Measurements from ENCODE around the gene CST8. TPM values are rescaled to one million over a fixed set of nuclear protein-coding genes. Genes with fewer than 3 reads are reported as not detected.

The CST8 gene
- polyA plus RNA-seq, 2 of the 4 experiments (the other 2 are of a cell fraction), result not detected

DNA sequence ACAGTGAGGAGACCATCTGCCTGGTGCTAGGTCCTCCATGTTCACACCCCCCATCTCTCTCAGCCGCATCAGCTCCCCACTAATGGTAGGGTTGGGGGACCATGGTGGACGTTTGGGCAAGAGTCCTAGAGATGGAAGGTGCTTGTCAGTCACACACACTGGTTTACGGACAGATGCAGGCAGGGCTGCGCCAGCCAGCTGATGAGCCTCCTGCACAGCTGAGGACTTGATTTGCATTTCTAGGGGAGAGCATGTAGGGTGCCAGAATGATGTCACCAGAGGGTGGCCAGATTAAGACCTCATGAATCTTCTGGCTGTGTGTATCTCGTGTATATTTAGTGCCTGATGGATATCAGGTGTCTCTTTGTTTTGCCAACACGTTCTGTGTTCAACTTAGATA lies 28.6 kb downstream of the CST8 start:
- DNase-seq (ENCODE audit: low read depth in 1 of 2, low spot score in 1 of 2) (no peak), ATAC-seq (no peak), FAIRE-seq (no peak)
- Histone ChIP-seq H3K4me1 (peaks cover 9% of the 10 kb centered on the region; the same call in 1 of the 3 replicates), H3K27ac (no peak overlapping the region), H3K9me3 (no peaks in the 10 kb centered on the region), H3K4me2 (no peak overlapping the region), H3K4me3 (no peak overlapping the region)
- ChIA-PET CTCF (interaction anchor here (1.2 to 1.5 kb wide), 2 partner anchors 12 to 33 kb away, joined by 3 read pairs; no protein-coding TSS in a partner anchor), POLR2A (no interaction called here)
- 49% methylated on average over 6 of the region's 6 CpGs for WGBS (ENCODE audit: missing lambda C conversion rate)
- TF ChIP-seq RFX5 (IDR thresholded peaks at IDR 0.05), result no peak
- TF ChIP-seq ZC3H11A (IDR thresholded peaks at IDR 0.05), result no peak
- TF ChIP-seq, protein P1, sequence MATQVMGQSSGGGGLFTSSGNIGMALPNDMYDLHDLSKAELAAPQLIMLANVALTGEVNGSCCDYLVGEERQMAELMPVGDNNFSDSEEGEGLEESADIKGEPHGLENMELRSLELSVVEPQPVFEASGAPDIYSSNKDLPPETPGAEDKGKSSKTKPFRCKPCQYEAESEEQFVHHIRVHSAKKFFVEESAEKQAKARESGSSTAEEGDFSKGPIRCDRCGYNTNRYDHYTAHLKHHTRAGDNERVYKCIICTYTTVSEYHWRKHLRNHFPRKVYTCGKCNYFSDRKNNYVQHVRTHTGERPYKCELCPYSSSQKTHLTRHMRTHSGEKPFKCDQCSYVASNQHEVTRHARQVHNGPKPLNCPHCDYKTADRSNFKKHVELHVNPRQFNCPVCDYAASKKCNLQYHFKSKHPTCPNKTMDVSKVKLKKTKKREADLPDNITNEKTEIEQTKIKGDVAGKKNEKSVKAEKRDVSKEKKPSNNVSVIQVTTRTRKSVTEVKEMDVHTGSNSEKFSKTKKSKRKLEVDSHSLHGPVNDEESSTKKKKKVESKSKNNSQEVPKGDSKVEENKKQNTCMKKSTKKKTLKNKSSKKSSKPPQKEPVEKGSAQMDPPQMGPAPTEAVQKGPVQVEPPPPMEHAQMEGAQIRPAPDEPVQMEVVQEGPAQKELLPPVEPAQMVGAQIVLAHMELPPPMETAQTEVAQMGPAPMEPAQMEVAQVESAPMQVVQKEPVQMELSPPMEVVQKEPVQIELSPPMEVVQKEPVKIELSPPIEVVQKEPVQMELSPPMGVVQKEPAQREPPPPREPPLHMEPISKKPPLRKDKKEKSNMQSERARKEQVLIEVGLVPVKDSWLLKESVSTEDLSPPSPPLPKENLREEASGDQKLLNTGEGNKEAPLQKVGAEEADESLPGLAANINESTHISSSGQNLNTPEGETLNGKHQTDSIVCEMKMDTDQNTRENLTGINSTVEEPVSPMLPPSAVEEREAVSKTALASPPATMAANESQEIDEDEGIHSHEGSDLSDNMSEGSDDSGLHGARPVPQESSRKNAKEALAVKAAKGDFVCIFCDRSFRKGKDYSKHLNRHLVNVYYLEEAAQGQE (IDR thresholded peaks at IDR 0.05), result no peak
- no peak for TF ChIP-seq HEYL (CRISPR knock-in tag; IDR thresholded peaks at IDR 0.05)
- no peak for TF ChIP-seq HOXB13 (CRISPR knock-in tag; IDR thresholded peaks at IDR 0.05; ENCODE audit: low read depth)
- no peak for TF ChIP-seq ZSCAN20 (CRISPR knock-in tag; IDR thresholded peaks at IDR 0.05)

DNA sequence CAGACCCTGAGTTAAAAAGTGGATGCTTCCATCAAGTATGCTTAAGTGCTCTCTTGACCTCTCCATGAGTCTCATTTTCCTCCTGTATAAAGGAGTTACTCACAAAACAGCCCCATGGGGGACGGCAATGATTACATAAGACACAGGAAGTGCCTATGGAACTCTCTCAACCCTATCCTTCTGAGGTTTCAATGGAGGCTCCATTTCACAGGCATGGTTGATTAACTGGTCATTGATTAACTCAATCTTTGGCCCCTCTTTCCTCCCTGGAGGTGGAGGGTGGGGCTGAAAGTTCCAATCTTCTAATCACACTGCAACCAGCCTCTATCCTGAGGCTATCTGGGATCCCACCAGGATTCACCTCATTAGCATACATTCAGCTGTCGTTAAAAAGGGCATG lies 29.3 kb downstream of the CST8 start:
- Histone ChIP-seq H3K9me3 (no peaks in the 10 kb centered on the region), H3K4me3 (no peak overlapping the region), H3K4me1 (peaks cover 5% of the 10 kb centered on the region; the same call in 1 of the 3 replicates), H3K4me2 (no peak overlapping the region), H3K27ac (no peak overlapping the region)
- no peak for TF ChIP-seq SMC3 (IDR thresholded peaks at IDR 0.05)
- no peak for TF ChIP-seq ZNF302 (CRISPR knock-in tag; IDR thresholded peaks at IDR 0.05)
- TF ChIP-seq MYC (IDR thresholded peaks at IDR 0.05; ENCODE audit: borderline replicate concordance, low read length), result no peak
- TF ChIP-seq NPAS2 (CRISPR knock-in tag; IDR thresholded peaks at IDR 0.05; ENCODE audit: borderline replicate concordance), result no peak
- TF ChIP-seq CBX2 (IDR thresholded peaks at IDR 0.05; ENCODE audit: borderline replicate concordance, low read depth), result no peak
- TF ChIP-seq, protein P2, sequence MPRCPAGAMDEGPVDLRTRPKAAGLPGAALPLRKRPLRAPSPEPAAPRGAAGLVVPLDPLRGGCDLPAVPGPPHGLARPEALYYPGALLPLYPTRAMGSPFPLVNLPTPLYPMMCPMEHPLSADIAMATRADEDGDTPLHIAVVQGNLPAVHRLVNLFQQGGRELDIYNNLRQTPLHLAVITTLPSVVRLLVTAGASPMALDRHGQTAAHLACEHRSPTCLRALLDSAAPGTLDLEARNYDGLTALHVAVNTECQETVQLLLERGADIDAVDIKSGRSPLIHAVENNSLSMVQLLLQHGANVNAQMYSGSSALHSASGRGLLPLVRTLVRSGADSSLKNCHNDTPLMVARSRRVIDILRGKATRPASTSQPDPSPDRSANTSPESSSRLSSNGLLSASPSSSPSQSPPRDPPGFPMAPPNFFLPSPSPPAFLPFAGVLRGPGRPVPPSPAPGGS (IDR thresholded peaks at IDR 0.05), result no peak
- TF ChIP-seq, protein P3, sequence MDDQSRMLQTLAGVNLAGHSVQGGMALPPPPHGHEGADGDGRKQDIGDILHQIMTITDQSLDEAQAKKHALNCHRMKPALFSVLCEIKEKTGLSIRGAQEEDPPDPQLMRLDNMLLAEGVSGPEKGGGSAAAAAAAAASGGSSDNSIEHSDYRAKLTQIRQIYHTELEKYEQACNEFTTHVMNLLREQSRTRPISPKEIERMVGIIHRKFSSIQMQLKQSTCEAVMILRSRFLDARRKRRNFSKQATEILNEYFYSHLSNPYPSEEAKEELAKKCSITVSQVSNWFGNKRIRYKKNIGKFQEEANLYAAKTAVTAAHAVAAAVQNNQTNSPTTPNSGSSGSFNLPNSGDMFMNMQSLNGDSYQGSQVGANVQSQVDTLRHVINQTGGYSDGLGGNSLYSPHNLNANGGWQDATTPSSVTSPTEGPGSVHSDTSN (IDR thresholded peaks at IDR 0.05), result no peak
- TF ChIP-seq HDAC2 (IDR thresholded peaks at IDR 0.05), result no peak
- TF ChIP-seq, protein P4, sequence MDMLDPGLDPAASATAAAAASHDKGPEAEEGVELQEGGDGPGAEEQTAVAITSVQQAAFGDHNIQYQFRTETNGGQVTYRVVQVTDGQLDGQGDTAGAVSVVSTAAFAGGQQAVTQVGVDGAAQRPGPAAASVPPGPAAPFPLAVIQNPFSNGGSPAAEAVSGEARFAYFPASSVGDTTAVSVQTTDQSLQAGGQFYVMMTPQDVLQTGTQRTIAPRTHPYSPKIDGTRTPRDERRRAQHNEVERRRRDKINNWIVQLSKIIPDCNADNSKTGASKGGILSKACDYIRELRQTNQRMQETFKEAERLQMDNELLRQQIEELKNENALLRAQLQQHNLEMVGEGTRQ (IDR thresholded peaks at IDR 0.05), result no peak
- TF ChIP-seq, protein P5, sequence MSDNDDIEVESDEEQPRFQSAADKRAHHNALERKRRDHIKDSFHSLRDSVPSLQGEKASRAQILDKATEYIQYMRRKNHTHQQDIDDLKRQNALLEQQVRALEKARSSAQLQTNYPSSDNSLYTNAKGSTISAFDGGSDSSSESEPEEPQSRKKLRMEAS (IDR thresholded peaks at IDR 0.05), result no peak
- ChIA-PET POLR2A (no interaction called here), CTCF (interaction anchor here (1.2 kb wide), 1 partner anchor 12 kb away, joined by 3 read pairs; no protein-coding TSS in a partner anchor)
- ATAC-seq (no peak), DNase-seq (ENCODE audit: low read depth in 1 of 2, low spot score in 1 of 2) (no peak), FAIRE-seq (no peak)
- 26% methylated on average over 2 of the region's 2 CpGs for WGBS (ENCODE audit: missing lambda C conversion rate)

DNA sequence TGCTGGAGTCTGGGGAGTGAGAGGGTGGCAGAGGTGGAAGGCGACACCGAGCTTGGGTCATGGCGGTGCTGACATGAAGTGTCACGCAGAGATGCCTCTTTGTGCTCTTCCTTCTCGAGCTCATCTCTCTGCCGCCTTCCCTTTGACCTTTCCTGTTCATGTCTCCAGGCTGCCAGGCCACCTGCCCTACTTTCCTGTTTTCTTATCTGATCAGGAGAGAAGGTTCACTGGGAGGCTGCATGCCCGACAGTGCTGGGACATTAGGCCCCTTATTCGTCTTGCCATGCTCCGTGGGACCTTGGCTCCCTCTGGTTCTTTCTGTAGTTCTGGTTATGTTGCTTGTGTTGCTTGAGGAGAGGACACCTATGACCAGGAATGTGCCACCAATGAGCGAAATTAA lies 33.2 kb downstream of the CST8 start:
- DNase-seq (ENCODE audit: low read depth in 1 of 2, low spot score in 1 of 2), result no peak
- FAIRE-seq, result no peak
- Histone ChIP-seq H3K4me3 (no peak overlapping the region), H3K9me3 (peaks cover 11% of the 10 kb centered on the region; the same call in 2 of the 3 replicates), H3K4me2 (no peak overlapping the region), H3K4me1 (no peaks in the 10 kb centered on the region), H3K27ac (no peak overlapping the region)
- CTCF ChIA-PET, result interaction anchor here (0.8 kb wide), 1 partner anchor 14 kb away, joined by 4 read pairs; no protein-coding TSS in a partner anchor
- 48% methylated on average over 10 of the region's 10 CpGs for WGBS (ENCODE audit: missing lambda C conversion rate)
- no peak for ATAC-seq
- POLR2A ChIA-PET, result no interaction called here
- TF ChIP-seq, protein P6, sequence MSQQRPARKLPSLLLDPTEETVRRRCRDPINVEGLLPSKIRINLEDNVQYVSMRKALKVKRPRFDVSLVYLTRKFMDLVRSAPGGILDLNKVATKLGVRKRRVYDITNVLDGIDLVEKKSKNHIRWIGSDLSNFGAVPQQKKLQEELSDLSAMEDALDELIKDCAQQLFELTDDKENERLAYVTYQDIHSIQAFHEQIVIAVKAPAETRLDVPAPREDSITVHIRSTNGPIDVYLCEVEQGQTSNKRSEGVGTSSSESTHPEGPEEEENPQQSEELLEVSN (IDR thresholded peaks at IDR 0.05; ENCODE audit: borderline replicate concordance, low read depth), result no peak
- TF ChIP-seq JUNB (IDR thresholded peaks at IDR 0.05), result no peak
- no peak for TF ChIP-seq HOXB5 (CRISPR knock-in tag; IDR thresholded peaks at IDR 0.05)
- no peak for TF ChIP-seq RCOR1 (IDR thresholded peaks at IDR 0.05; ENCODE audit: low read depth, low read length)
- no peak for TF ChIP-seq CBX8 (IDR thresholded peaks at IDR 0.05)
- no peak for TF ChIP-seq RFX5 (IDR thresholded peaks at IDR 0.05)
- TF ChIP-seq, protein P5 (IDR thresholded peaks at IDR 0.05), result no peak
- TF ChIP-seq, protein P1 (IDR thresholded peaks at IDR 0.05), result no peak
- TF ChIP-seq POLR2A (IDR thresholded peaks at IDR 0.05; ENCODE audit: low read length), result no peak
- TF ChIP-seq ZFP36 (IDR thresholded peaks at IDR 0.05; ENCODE audit: borderline replicate concordance, partially characterized antibody), result no peak

Measured in A549 (cell line).